Breast epithelium (tissue), 3 donors: Measurements from ENCODE around the gene SLC66A2.

ENCODE experiments used
- CTCF ChIP-seq, 3 donors: fragments of 450-650 bp; IDR thresholded peaks; one replicate each; pipeline ENCODE4 v1.5.1; 2016 to 2017; ENCODE audit warnings: antibody characterized with exemption in 3 of 3, mild to moderate bottlenecking in 3 of 3, moderate library complexity in 3 of 3
- POLR2AphosphoS5 ChIP-seq, 3 donors: sonication (generic); formaldehyde crosslinking; IDR thresholded peaks; one replicate each; pipeline ENCODE4 v1.6.1; 2017; ENCODE audit warnings: antibody characterized with exemption in 3 of 3

- TF ChIP-seq CTCF (IDR thresholded peaks at IDR 0.05) (no peak), POLR2AphosphoS5 (IDR thresholded peaks at IDR 0.05) (no peak)
These were observed 20.5 kb upstream of the SLC66A2 start for GRCh38 chr18:79971986-79972385.
